RWPE2 (cell line): ENCODE results near the gene RGS6.

ENCODE experiments used
- ATAC-seq: fragments of 200-7000 bp; cut with Tn5 transposase; 3 replicates; pipeline ENCODE4 v1.9.1; 2021; ENCODE audit warnings: low read depth
- DNase-seq: peaks from one replicate; pipeline ENCODE4 v3.0.0-alpha.2; 2020; ENCODE audit warnings: low spot score
- H3K27ac ChIP-seq: fragments of 450-650 bp; 2 replicates; pipeline ENCODE4 v1.5.1; 2017; ENCODE audit warnings: mild to moderate bottlenecking; ENCODE audit not compliant: poor library complexity, severe bottlenecking
- H3K27me3 ChIP-seq: fragments of 250-450 bp; sonication (Bioruptor Pico); 2 replicates; pipeline ENCODE4 v1.5.1; 2021; ENCODE audit warnings: mild to moderate bottlenecking, moderate library complexity; ENCODE audit not compliant: insufficient read depth, poor library complexity, severe bottlenecking
- H3K36me3 ChIP-seq: fragments of 250-450 bp; sonication (Bioruptor Pico); 2 replicates; pipeline ENCODE4 v1.5.1; 2020; ENCODE audit warnings: low read depth, mild to moderate bottlenecking, moderate library complexity
- H3K4me1 ChIP-seq: fragments of 250-450 bp; sonication (Bioruptor Pico); 2 replicates; pipeline ENCODE4 v1.5.1; 2021; ENCODE audit warnings: mild to moderate bottlenecking, moderate library complexity; ENCODE audit not compliant: insufficient read depth, poor library complexity, severe bottlenecking
- H3K4me3 ChIP-seq: fragments of 250-450 bp; sonication (Bioruptor Pico); 2 replicates; pipeline ENCODE4 v1.5.1; 2021; ENCODE audit warnings: mild to moderate bottlenecking, moderate library complexity; ENCODE audit not compliant: severe bottlenecking
- H3K9me3 ChIP-seq: fragments of 250-450 bp; sonication (Bioruptor Pico); 2 replicates; pipeline ENCODE4 v1.5.1; 2021; ENCODE audit warnings: mild to moderate bottlenecking, moderate library complexity; ENCODE audit not compliant: severe bottlenecking
- TF ChIP-seq, protein P1 (sequence below): fragments of 450-650 bp; IDR thresholded peaks from one replicate; pipeline ENCODE4 v1.5.1; 2017; ENCODE audit warnings: mild to moderate bottlenecking, moderate library complexity; ENCODE audit not compliant: poor library complexity, severe bottlenecking

Gene RGS6

DNA sequence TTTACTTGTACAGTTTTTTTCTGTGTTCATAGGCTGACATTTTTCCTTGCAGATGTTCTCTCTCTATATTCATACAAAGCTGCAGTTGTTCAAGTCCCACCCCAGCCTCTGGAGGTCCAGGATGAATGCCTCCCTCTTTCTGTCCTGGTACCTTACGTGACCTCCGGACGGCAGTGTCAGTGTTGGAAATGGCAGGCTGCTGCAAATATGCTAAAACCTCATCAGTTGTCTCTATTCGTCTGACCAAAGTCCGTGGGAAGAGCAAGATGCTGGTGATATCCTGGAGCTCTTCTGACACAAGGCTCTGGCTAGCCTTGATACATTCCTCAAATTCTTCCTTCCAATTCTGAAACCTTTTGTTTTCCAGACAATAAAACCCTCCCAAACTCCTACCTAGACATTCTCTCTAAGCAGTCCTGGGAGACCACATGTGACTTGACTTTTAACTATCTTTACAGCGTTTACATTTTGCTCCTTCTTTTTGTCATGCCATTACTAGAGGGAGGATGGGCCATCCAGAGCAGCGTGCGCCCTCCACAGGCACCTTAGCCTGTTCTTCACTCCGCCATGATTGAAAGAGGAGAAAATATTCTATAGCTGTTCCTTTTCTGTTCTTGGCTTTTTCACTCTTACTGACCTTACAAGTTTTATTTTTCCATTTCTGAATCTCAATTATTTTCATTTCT lies 143.6 kb downstream of the RGS6 start:
- no peaks in the 10 kb centered on the region for H3K9me3 ChIP-seq
- ATAC-seq (no peak), DNase-seq (no peak)
- H3K36me3 ChIP-seq = no peaks in the 10 kb centered on the region
- peaks cover 29% of the 10 kb centered on the region for H3K27me3 ChIP-seq
- TF ChIP-seq, protein P1, sequence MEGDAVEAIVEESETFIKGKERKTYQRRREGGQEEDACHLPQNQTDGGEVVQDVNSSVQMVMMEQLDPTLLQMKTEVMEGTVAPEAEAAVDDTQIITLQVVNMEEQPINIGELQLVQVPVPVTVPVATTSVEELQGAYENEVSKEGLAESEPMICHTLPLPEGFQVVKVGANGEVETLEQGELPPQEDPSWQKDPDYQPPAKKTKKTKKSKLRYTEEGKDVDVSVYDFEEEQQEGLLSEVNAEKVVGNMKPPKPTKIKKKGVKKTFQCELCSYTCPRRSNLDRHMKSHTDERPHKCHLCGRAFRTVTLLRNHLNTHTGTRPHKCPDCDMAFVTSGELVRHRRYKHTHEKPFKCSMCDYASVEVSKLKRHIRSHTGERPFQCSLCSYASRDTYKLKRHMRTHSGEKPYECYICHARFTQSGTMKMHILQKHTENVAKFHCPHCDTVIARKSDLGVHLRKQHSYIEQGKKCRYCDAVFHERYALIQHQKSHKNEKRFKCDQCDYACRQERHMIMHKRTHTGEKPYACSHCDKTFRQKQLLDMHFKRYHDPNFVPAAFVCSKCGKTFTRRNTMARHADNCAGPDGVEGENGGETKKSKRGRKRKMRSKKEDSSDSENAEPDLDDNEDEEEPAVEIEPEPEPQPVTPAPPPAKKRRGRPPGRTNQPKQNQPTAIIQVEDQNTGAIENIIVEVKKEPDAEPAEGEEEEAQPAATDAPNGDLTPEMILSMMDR = no peak
- H3K4me1 ChIP-seq = no peaks in the 10 kb centered on the region
- H3K27ac ChIP-seq = no peak overlapping the region
- H3K4me3 ChIP-seq = no peak overlapping the region

DNA sequence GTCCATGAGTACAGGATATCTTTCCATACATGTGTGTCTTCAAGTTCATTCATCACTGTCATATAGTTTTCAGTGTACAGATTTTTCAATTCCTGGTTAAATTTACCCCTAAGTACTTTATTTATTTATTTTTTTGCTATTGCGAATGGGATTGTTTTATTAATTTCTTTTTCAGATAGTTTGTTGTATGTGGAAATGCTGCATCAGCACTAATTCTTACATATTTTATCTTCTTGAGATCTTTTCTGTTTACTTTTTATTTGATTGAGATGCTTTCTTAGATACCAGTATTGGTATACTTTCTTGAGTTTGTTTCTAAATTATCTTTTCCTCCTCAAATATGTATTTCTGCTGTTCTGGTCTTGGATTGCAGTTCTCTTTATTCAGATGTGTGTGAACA lies 148.9 kb downstream of the RGS6 start:
- DNase-seq (no peak), ATAC-seq (no peak)
- Histone ChIP-seq H3K4me1 (no peaks in the 10 kb centered on the region), H3K27ac (no peak overlapping the region), H3K9me3 (no peaks in the 10 kb centered on the region), H3K4me3 (no peak overlapping the region), H3K27me3 (peaks cover 44% of the 10 kb centered on the region), H3K36me3 (no peaks in the 10 kb centered on the region)
- TF ChIP-seq, protein P1 = no peak

DNA sequence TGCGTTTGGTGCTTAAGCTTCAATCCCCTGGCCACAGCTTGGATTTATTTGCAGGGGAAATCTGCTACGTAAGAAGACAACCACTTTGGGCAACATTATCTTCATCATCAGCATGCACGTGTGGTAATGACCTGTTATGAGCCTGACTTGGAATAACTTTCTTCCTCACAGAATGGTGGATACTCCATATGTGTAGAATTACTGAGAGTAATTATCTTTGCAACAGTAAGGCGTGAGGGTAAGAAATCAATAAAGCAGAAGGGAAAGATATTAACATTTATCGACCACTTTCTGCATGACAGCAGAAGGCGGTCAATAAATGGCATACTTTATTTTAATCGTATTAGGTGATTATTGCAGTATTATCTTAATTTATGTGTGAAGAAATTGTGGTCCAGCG lies 152.7 kb downstream of the RGS6 start:
- Histone ChIP-seq H3K4me1 (no peaks in the 10 kb centered on the region), H3K36me3 (no peaks in the 10 kb centered on the region), H3K9me3 (no peaks in the 10 kb centered on the region), H3K27me3 (peaks cover 47% of the 10 kb centered on the region), H3K27ac (no peak overlapping the region), H3K4me3 (no peak overlapping the region)
- ATAC-seq = no peak
- TF ChIP-seq, protein P1 = no peak
- DNase-seq = no peak

DNA sequence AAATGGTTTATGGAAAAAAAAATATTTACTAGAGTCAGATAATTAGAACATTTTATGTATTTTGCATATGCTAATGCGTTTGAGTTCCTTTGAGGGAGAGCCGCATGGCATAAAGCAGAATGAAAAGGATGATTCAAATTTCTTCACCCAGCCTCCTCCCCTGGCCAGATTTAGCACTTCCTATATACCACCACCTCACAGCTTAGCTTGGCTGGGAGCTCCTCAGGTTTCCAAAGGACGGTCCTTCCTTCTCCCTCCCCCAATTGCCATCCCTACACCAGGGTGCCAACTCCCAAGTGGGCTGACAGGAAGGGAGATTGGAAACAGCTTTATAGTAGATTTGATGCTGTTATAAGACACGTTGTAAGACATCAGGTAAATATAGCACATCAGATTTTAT lies 157.4 kb downstream of the RGS6 start:
- Histone ChIP-seq H3K4me3 (no peak overlapping the region), H3K36me3 (no peaks in the 10 kb centered on the region), H3K4me1 (no peaks in the 10 kb centered on the region), H3K27me3 (peaks cover 52% of the 10 kb centered on the region), H3K27ac (no peak overlapping the region), H3K9me3 (no peaks in the 10 kb centered on the region)
- no peak for DNase-seq
- ATAC-seq = no peak
- TF ChIP-seq, protein P1 = no peak

DNA sequence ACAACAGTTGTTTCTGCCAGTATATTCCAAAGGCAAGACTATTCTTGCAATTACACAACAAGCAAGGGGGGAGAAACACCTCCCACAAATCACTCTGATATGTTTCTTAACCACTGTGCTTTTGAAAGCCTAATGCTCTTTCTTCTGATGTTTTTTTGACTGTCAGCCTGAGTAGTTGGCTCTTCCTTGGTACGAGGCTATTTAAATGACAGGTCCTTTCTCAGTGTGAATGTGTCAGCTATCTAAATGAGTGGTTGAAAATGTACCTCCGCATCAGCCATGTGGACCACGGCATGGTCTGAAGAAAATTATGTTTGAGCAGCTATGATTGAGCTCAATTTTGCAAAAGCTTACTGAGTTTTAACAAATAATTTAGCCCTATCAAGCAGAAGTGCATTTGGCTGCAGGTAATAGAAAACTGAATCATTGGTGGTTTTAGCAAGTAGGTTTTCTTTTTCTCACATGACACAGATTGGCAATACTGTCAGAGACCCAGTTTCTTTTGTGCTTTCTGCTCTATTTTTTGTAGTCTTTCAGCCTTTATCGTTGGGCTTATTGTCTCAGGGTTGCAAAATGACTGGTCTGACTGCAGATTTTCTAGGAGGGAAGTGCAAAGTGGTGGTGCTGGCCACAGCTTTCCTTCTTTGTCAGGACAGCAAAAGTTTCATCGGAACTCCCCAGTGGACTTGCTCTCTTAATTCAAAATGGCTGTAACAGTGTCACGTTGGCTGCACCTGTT lies 162.8 kb downstream of the RGS6 start:
- H3K9me3 ChIP-seq = no peaks in the 10 kb centered on the region
- no peaks in the 10 kb centered on the region for H3K36me3 ChIP-seq
- TF ChIP-seq, protein P1 = no peak
- H3K4me3 ChIP-seq = no peak overlapping the region
- DNase-seq (no peak), ATAC-seq (no peak)
- H3K4me1 ChIP-seq = no peaks in the 10 kb centered on the region
- no peak overlapping the region for H3K27ac ChIP-seq
- peaks cover 78% of the 10 kb centered on the region for H3K27me3 ChIP-seq
